Esophagus (tissue), 2 donors: ENCODE results near the gene SEMA3C. TPM values are rescaled to one million over a fixed set of nuclear protein-coding genes. Genes with fewer than 3 reads are reported as not detected.

ENCODE experiments used
- H3K27ac ChIP-seq, 2 donors: one replicate each; pipeline ENCODE4 v1.5.1; 2013; ENCODE audit warnings: low read depth in 2 of 2, mild to moderate bottlenecking in 2 of 2, inconsistent platforms in 1 of 2, low read length in 1 of 2, moderate library complexity in 1 of 2
- H3K27me3 ChIP-seq, 2 donors: one replicate each; pipeline ENCODE4 v1.6.1; 2013; ENCODE audit warnings: low read length in 2 of 2, control low read depth in 1 of 2, mild to moderate bottlenecking in 1 of 2; ENCODE audit not compliant: insufficient read depth in 2 of 2, control insufficient read depth in 1 of 2
- H3K36me3 ChIP-seq, 2 donors: one replicate each; pipeline ENCODE4 v1.6.1; 2013; ENCODE audit warnings: low read length in 1 of 2; ENCODE audit not compliant: control insufficient read depth in 2 of 2, insufficient read depth in 2 of 2
- H3K4me1 ChIP-seq, 2 donors: one replicate each; pipeline ENCODE4 v1.6.1; 2013; ENCODE audit warnings: low read length in 1 of 2; ENCODE audit not compliant: control insufficient read depth in 2 of 2, insufficient read depth in 2 of 2
- H3K4me3 ChIP-seq, 2 donors: one replicate each; pipeline ENCODE4 v1.5.1; 2013; ENCODE audit warnings: low read length in 2 of 2, mild to moderate bottlenecking in 2 of 2, low read depth in 1 of 2, moderate library complexity in 1 of 2
- H3K9me3 ChIP-seq, 2 donors: one replicate each; pipeline ENCODE4 v1.6.1; 2013; ENCODE audit warnings: mild to moderate bottlenecking in 2 of 2, low read depth in 1 of 2, low read length in 1 of 2, moderate library complexity in 1 of 2; ENCODE audit not compliant: control insufficient read depth in 2 of 2, insufficient read depth in 1 of 2
- WGBS, 2 donors: extraction: QIAGEN DNeasy Blood & Tissue Kit; methylation state at CpG; one replicate each; pipeline ENCODE4 v1.1.7; 2013; 5-methylcytosine and 5-hydroxymethylcytosine counted together
- polyA plus RNA-seq, 2 donors: library from polyadenylated mRNA; stranded (reverse); fragments of 200-250 nt; gene quantifications; one replicate each; pipeline ENCODE4 v1.2.3, GENCODE V29; 2013
- donor health status: healthy with polysubstance abuse.
- donor health status: Bipolar disorder and iron deficiency.

The SEMA3C gene
- polyA plus RNA-seq, 2 donors, result 1.8 to 3.4 TPM

DNA sequence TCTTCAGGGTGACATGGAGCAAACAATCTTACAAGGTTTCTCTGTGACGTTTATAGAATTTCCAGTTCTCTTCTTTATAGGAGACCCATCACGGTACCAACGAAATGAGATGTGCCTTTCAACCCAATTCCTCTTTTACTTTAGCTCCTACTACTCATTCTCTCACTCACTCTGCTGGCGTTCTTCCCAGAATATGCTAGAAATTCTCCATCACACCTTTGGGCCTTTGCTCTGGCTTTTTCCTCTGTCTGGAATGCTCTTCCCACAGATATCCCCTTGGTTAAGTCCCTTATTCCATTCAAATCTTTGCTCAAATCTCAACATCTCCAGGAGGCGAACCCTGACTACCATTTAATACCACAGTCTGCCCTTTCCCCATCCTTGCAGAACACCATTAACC, 39.0 kb downstream of the SEMA3C start:
- Histone ChIP-seq H3K4me1 (no peaks in the 10 kb centered on the region), H3K4me3 (no peak overlapping the region), H3K36me3 (no peaks in the 10 kb centered on the region), H3K9me3 (no peaks in the 10 kb centered on the region), H3K27ac (no peak overlapping the region), H3K27me3 (no peaks in the 10 kb centered on the region)
- 87 to 90% methylated on average over 5 of the region's 5 CpGs for WGBS, 2 donors

DNA sequence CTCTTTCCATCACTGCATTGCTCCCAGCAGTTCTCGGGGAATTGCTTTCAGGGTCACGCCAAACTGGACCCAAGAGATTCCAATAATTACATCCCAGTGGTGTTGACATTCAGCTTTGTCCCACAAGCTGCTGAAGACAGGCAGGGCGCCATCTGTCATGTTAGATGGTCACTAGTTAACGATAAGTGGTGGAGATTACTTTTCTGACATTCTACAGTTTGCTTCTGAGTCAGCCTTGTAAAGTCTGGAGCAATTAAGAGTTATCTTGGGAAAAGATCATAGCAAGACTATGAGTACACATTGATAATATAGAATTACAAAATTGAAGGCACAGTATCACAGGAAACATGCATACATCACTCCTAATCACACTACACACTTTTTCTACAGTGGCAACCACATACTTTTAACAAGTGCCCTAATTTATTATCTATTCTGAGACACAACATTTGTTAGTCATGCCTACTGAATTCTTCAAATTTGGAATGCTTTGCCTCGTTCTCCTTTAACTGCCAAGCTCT, 41.9 kb downstream of the SEMA3C start:
- H3K36me3 ChIP-seq, result no peaks in the 10 kb centered on the region
- no peak overlapping the region for H3K27ac ChIP-seq
- H3K27me3 ChIP-seq, result no peaks in the 10 kb centered on the region
- 70 to 71% methylated on average over 5 of the region's 5 CpGs for WGBS, 2 donors
- H3K4me3 ChIP-seq, result no peak overlapping the region
- no peaks in the 10 kb centered on the region for H3K9me3 ChIP-seq
- no peaks in the 10 kb centered on the region for H3K4me1 ChIP-seq

- no peak overlapping the region for H3K27ac ChIP-seq
- H3K4me3 ChIP-seq, result no peak overlapping the region
- H3K4me1 ChIP-seq, result no peaks in the 10 kb centered on the region
- H3K9me3 ChIP-seq, result no peaks in the 10 kb centered on the region
- WGBS, 2 donors, result 85 to 88% methylated on average over 9 of the region's 9 CpGs
- no peaks in the 10 kb centered on the region for H3K36me3 ChIP-seq
- no peaks in the 10 kb centered on the region for H3K27me3 ChIP-seq
These were observed 43.2 kb downstream of the SEMA3C start for GRCh38 chr7:80875537-80876120.

- no peak overlapping the region for H3K4me3 ChIP-seq
- H3K27ac ChIP-seq, result no peak overlapping the region
- WGBS, 2 donors, result 74 to 79% methylated on average over 5 of the region's 5 CpGs
- no peaks in the 10 kb centered on the region for H3K4me1 ChIP-seq
- no peaks in the 10 kb centered on the region for H3K36me3 ChIP-seq
- H3K27me3 ChIP-seq, result no peaks in the 10 kb centered on the region
- H3K9me3 ChIP-seq, result no peaks in the 10 kb centered on the region
These were observed 45.7 kb downstream of the SEMA3C start for GRCh38 chr7:80873140-80873539.

GRCh38 chr7:80871228-80871627, 47.6 kb downstream of the SEMA3C start:
- no peaks in the 10 kb centered on the region for H3K4me1 ChIP-seq
- H3K4me3 ChIP-seq, result no peak overlapping the region
- H3K9me3 ChIP-seq, result no peaks in the 10 kb centered on the region
- H3K27ac ChIP-seq, result no peak overlapping the region
- no peaks in the 10 kb centered on the region for H3K36me3 ChIP-seq
- no peaks in the 10 kb centered on the region for H3K27me3 ChIP-seq
- WGBS, 2 donors, result 63 to 72% methylated on average over 2 of the region's 2 CpGs

GRCh38 chr7:80870813-80871212, 48.0 kb downstream of the SEMA3C start:
- Histone ChIP-seq H3K27me3 (no peaks in the 10 kb centered on the region), H3K36me3 (no peaks in the 10 kb centered on the region), H3K9me3 (no peaks in the 10 kb centered on the region), H3K27ac (no peak overlapping the region), H3K4me3 (no peak overlapping the region), H3K4me1 (no peaks in the 10 kb centered on the region)
- WGBS, 2 donors, result 60% methylated on average over 4 of the region's 4 CpGs

GRCh38 chr7:80869821-80870751, 48.8 kb downstream of the SEMA3C start:
- Histone ChIP-seq H3K4me1 (no peaks in the 10 kb centered on the region), H3K4me3 (no peak overlapping the region), H3K9me3 (no peaks in the 10 kb centered on the region), H3K27ac (peak overlapping the region in 1 of 2 donors; percentile 22), H3K36me3 (no peaks in the 10 kb centered on the region), H3K27me3 (no peaks in the 10 kb centered on the region)
- WGBS, 2 donors, result 85 to 91% methylated on average over 6 of the region's 6 CpGs

DNA sequence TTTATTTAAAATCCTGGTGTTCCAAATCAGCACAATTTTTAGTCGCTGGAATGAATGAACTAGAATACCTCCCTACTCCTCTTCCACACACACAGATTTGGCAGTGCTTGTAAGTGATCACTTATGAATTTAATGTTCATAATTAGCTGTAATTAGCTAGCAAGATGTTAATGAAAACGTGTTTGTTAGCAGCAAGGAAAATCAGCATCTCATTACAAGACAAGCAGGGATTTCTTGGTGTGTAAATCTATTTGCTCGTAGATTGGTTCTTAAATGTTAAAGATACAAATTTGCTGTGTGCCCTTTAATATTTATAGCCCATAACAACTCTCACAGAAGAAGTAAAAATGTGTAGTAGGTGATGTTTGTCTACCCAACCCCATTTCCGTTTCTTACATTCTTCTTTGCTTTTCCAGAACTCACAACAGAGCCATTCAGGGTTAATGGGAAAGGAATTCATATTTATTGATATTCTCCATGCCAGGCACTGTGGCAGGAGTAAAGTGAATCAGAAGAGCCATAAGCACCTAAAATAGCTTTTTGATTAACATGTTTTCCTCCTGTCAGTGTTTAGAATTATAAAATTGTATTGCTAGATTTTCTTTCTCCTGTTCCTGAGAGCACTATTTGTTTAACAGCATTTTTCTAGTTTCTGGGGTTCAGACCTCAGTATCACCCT, 49.6 kb downstream of the SEMA3C start:
- H3K9me3 ChIP-seq, result no peaks in the 10 kb centered on the region
- no peaks in the 10 kb centered on the region for H3K27me3 ChIP-seq
- H3K27ac ChIP-seq, result no peak overlapping the region
- WGBS, 2 donors, result 64 to 68% methylated on average over 4 of the region's 4 CpGs
- no peak overlapping the region for H3K4me3 ChIP-seq
- no peaks in the 10 kb centered on the region for H3K4me1 ChIP-seq
- no peaks in the 10 kb centered on the region for H3K36me3 ChIP-seq

GRCh38 chr7:80868566-80868965, 50.3 kb downstream of the SEMA3C start:
- H3K27ac ChIP-seq, result no peak overlapping the region
- WGBS, 2 donors, result 69 to 84% methylated on average over 1 of the region's 1 CpG
- H3K9me3 ChIP-seq, result no peaks in the 10 kb centered on the region

More at GRCh38 chr7:80868566-80868965, 50.3 kb downstream of the SEMA3C start:
- no peaks in the 10 kb centered on the region for H3K27me3 ChIP-seq
- no peaks in the 10 kb centered on the region for H3K4me1 ChIP-seq
- H3K36me3 ChIP-seq, result no peaks in the 10 kb centered on the region
- H3K4me3 ChIP-seq, result no peak overlapping the region
